ENCODE results near the gene NCAPH2.

NCAPH2 gene

GRCh38 chr22:50507991-50508884, at the start of gene NCAPH2:
NCAPH2 (plus strand) TSS chr22:50508224; CDS start chr22:50508338, 114 bp downstream.
- peak; percentile 93 to 97 for DNase-seq

DNA sequence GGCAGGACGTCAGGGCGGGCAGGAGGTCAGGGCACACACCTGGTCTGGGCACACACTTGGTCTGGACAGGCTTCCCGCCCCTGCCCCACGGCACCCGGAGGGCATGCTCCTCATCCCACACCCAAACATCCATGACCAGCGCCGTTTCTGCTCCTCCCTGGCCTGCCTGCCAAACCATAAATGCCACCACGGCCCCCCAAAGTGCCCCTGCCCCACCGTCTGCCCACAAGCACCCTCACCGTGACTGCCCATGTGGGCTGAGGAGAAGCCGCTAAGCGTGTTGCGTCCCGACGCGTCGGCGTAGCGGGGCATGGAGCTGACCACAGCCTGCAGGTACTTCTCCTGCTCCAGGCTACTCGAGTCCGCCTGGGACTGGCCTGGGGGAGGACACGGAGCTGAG, 49.0 kb upstream of the NCAPH2 start:
- no peak for DNase-seq

DNA sequence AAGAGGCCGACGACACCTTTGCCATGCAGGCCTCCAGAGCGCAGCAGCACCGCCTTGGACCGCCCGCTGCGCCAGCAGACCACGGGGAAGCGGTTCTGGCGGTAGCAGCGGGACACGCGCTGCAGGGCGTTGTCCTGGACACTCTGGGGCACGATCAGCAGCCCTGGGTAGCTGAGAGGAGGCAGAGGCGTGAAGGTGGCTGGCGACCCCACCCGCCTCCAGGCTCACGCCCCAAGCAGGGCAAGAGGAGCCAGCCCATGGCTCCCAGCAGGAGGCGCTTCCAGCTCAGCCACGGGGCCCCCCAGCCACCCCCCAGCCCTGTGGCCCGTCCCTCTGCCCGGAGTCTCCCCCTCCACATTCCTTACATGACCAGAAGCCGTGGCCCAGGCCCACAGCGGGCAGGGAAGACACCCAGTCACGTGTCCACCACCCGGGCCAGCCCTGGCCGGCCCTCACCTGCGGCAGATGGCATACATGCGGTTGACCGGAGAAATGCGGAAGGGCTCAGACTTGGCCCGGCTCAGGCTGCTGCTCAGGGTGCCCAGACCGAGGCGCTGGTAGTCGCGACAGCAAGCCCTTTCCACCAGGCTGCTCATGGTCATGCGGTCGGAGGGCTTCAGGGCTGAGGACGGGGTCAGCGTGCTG, 48.4 kb upstream of the NCAPH2 start:
- DNase-seq, result no peak

DNA sequence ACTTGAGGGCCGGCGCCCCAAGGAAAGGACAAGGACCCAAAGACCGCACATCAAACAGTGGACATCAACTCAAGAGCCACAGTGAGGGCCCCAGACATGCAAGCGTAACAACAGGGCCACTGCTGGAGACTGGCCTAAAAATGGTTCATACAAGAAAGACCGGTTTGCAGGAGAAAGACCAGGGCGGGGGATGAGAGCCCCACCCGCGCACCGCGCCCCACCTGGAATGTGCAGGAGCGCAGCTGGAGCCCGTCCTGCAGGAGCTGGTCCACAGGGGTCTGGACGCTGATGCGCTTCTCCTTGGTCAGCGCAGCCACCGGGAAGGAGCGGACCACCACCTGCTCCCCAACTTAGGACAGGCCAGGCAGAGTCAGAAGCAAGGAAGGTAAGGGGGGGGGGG, 47.1 kb upstream of the NCAPH2 start:
- no peak for DNase-seq

DNA sequence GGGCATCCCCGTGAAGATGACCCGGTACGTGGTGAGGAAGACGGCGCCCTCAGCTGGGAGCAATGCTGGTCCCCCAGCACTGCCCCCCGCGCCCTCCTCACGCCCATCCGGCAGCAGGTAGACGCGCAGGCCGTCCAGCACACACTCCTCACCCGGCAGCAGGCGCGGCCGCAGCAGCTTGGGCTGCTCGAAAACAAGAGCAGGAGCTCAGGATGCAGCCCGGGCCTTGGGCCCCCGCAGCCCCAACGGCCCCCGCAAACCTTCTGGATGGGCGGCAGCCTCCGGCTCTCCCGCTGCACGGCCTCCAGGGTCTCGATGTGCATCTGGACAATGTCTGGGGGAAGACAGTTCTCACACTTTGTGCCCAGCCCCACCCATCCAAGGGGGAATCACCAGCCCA, 46.5 kb upstream of the NCAPH2 start:
- no peak for DNase-seq

DNA sequence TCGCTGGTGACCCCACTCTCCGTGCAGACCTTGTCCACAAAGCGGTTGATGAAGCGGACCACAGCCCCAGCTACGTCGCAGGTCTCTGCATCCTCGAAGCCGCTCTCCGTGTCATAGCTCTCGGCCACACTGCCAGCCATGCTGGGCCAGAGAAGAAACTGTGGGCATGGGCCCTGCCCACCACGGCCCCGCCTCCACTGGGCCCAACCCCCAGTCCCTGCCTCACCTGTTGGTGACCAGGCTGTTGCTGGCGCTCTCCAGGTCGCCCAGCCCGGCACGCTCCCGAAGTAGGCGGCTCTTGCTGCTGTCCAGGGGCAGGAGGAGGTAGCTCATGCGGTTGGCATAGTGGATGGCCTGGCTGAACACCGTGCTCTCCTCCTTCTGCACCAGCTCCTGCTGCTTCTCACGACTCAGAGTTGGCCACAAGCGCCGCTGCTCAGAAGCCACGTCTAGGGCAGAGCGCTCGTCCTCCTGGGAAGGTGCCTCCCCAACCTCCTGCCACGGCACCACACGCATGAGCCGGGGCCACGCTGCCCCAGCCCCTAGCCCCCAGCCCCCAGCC, 46.0 kb upstream of the NCAPH2 start:
- no peak for DNase-seq

GRCh38 chr22:50463188-50463900, 44.7 kb upstream of the NCAPH2 start:
- no peak for DNase-seq

- no peak for DNase-seq
Measured at GRCh38 chr22:50464451-50464850, 43.6 kb upstream of the NCAPH2 start.

DNA sequence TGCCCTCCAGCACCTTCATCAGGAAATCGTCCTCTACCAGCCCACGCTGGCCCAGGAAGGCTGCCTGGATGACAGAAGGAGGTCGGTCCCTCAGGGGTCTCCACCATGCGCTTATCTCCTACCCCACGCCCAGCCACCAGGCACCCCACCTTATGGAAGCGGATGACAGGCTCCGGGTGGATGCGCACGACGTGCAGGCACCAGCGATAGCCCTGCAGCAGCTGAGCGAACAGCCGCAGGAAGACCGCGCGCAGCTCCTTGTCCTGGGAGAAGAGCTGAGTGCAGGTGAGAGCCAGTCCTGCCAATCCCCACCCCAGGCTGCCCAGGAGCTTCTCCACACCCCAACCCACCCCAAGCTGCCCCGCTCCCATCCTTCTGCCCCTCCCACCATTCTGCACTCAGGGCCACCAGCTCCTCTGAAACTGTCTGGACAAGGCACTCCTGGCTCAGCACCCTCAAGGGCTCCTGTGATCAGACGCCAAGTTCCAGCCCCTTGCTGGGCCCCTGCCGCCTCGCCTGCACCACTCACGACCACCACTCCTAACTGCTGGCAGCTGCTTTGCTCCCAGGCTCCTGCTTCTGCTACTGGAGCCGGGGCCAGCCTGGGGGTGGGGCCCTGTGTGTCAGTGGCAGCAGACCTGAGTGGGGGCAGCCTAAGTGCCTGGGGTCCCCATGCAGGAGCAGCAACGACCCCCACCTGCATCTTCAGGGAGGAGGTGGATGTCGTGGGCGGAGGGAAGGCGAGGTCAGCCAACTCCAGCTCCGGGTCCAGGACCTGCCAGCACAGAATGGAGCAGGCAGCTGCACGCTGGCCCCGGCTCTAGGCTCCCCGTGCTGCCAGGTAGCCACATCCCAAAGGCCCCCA, 42.7 kb upstream of the NCAPH2 start:
- no peak for DNase-seq

DNA sequence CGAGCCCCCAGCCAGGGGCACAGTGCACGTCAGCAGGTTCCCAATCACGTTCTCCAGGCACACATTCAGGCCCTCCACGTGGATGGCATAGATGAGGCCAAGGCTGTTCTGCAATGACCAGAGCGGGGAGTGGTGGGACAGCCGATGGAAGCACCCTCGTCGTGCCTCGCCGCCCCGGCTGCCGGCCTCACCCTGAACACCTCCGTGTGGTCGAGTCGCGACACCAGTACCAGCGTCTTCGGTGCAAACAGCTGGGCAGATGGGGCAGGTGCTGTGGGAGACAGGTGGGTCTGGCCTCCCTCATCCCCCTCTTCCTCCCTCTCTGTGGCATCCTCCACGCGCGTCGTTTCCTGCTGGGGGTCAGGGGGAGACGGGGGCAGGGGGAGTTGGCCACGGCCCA, 40.7 kb upstream of the NCAPH2 start:
- DNase-seq, result no peak

DNA sequence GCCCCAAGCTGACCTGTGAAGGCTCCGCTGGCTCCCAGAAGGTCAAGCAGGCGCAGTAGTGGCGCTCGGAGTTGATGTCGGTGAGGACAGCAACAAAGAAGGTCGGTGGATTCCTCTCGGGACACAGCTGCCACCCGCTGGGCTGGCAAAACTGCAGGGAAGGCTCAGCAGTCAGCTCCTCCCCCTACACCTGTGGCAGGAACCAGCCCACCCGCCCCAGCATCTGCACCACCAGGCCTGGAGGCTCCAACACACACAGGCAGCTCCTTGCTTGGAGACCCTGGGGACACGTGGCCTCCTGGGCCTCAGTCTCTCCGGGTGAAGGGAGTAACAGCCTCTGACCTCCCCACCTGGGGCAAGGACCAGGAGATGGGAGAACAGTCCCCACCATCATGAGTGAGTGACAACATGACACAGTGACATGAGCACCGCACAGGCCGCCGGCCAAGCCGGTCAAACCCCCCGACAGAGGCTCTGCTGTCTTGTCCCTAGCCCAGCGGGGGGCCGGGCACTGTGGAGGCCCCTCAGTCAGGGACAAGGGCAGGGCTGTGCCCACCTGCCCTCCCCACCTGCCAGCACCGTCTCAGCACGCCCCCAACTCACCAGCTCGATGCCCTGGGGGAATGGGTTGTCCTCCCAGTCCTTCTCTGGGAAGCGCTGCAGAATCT, 40.1 kb upstream of the NCAPH2 start:
- no peak for DNase-seq

DNA sequence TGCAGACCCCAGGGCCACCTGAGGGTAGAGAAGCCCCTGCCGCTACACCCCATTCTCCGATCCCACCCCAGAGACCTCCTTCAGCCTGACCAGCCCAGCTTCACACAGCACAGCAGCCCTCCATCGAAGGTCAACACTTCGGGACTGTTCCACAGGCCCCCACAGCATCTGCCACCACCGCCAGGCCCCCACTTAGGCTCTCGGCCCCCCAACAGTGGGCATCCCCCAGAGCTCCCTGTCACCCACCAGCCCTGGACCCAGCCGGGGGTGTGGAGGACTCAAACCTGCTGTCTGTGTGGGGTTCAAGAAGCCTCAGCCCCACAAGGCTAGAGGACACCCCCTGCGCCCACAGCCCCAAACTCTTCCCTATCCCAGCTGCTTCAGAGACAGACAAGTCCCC, 39.4 kb upstream of the NCAPH2 start:
- no peak for DNase-seq

DNA sequence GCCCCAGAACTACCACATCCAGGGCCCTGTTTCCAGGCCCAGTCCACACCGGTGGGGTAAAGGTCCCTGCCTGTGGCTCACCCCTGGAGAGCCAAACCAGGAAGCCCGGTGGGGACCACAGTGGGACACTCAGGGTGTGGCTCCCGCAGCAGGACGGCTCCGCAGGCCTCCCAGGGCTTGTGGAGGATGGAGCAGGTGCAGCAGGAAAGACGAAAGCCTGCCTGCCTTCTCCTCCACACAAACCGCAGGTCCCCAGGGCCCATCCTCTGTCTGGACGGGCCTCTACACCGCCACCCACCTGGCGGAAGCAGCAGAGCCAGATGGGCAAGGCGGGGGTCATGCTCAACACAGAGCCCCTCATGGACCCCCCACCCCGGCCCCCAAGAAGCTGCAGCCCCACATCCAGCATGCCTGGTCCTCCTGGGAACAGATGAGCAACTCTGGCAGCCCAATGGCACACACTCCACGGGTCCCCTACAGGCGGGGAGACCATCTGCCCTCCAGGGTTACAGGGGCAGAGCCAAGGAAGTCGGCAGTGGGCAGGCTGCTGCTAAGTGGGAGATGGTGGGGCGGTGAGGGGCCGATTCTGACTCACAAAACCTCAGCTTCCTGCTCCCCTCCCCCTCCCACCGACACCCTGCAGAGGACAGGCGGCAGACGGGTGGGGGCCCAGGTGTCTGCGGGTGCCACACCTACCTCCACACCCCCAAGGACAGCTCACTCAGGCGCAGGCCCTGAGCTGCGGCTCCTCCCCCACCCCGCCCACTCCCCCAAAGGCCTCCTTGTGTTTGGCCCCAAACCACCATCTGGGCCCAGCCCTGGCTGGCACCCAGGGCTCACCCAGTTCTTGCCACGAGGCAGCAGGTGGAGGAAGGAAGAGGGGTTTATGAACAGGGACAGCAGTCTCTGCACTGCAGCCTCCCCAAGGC, 38.4 kb upstream of the NCAPH2 start:
- DNase-seq, result no peak

DNA sequence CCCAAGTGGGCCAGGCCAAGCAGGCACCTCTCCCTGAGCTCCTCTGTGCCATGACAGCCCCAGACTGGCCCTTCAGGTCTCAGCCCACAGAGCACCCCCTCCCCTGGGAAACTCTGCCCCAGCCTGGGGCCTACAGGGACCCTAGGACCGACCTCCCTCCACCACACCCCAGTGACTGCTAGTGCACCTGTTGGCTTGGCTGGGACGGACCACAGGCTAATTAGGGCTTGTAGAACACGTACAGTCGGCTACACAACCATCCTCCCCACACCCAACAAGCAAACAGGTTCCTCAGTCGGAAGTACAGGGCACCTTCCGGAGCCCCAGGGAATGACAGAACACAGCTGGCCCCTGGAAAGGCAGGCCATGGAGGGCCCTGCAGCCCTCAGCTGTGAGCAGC, 37.5 kb upstream of the NCAPH2 start:
- DNase-seq, result no peak

DNA sequence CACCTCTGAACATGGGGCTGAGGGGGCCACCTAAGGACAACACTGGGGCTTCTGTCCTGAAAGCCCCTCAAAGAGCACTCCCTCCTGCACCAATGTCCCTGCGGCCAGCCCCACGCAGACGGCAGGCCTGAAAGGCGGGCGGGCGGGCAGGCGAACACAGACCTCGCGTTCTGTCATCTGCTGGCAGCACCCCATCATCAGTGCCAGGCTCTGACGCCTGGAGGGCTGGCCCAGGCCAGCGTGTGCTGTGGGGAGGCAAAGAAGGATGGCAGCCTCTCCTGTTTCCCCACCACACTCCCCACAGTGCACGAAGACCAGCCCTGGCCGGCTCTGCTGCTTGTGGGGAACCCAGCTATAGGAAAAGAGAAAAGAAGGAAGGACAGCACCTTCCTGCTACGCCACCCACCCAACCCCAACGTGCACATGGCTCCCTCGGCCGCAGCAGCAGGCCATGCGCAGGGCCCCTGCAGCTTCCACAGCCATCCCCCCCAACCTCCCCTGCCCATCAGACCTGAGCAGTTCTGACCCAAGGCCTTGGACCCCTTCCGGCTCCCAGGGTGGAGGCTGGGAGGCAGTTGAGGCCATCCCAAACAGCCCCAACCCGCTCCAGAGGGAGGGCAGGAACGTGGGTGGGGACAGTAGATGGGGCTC, 36.7 kb upstream of the NCAPH2 start:
- no peak for DNase-seq

DNA sequence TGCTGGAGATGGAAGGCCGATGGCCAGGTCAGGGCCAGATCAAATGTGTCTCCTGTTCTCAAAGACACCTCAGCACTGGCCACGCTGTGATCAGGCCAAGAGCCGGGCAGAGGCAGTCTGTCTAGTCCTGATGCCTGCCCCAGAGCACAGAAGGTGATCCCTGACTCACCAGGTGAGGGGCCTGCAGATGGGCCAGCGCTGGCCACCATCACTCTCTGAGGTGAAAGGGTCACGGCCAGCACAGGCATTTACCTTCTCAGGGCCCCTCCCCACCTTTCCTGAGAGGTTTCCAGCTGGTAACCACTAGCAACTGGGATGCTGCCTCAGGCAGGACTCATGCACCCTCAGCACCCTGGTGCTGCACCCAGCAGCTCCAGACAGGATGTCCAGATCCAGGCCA, 36.1 kb upstream of the NCAPH2 start:
- no peak for DNase-seq

- DNase-seq, result no peak
Measured at GRCh38 chr22:50473088-50473487, 34.9 kb upstream of the NCAPH2 start.

DNA sequence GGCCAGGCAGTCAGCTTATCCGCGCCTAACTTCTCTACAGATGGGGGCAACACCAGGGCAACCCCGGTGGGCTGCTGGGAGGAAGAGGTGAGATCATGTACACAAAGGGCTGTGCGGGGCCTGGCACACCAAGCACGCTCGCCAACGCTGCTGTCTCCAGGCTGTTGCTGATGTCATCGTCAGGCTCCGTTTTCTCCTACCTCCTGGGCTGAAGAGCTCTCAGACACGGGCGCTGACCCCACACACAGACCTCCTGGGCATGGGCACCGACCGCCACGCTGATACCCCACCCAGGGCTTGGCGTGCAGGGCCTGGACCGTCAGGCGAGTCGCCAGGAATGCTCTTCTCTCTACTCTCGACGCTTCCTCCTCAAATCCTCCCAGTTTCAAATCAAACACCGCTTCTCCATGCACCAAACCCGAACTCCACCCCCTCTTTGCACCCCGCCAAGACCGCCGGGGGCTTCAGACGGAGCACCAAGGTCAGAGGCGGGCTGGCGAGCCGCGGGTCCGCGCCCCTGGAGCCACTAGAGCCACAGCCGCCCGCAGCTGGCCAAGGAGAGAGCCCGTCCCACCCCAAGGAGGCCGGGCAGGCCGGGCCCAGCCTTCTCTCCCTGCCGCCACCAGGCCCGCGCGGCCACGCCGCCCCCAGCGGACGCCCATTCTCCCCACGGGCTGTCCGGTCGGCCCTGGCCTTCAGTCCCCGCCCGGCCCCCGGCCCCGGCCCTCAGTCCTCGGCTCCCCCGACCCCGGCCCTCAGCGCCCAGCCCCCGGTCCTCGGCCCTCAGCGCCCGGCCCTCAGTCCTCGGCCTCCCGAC, 34.0 kb upstream of the NCAPH2 start:
- no peak for DNase-seq

Data from NCI-H1930 (cell line).